ENCODE measurements around the gene NFIX.

The NFIX gene

GRCh38 chr19:13089857-13090507 is 94.7 kb downstream of the NFIX start:
- TF ChIP-seq CTCF (IDR thresholded peaks at IDR 0.05; ENCODE audit: extremely low read depth, insufficient read depth, missing control alignments): no peak
- in situ Hi-C loops (cut with MboI; ENCODE audit: low pct_unique_long_range_greater_than_20kb, low sequenced_read_pairs, unreplicated experiment): loop anchor here (5.0 kb wide), 1 partner anchor 113 kb away; no protein-coding TSS in a partner anchor
- DNase-seq (ENCODE audit: low spot score): no peak

- in situ Hi-C loops (cut with MboI; ENCODE audit: low pct_unique_long_range_greater_than_20kb, low sequenced_read_pairs, unreplicated experiment): loop anchor here (5.0 kb wide), 1 partner anchor 113 kb away; no protein-coding TSS in a partner anchor
- TF ChIP-seq CTCF (IDR thresholded peaks at IDR 0.05; ENCODE audit: extremely low read depth, insufficient read depth, missing control alignments): no peak
- DNase-seq (ENCODE audit: low spot score): no peak
These were observed 95.4 kb downstream of the NFIX start for GRCh38 chr19:13090511-13091231.

- in situ Hi-C loops (cut with MboI; ENCODE audit: low pct_unique_long_range_greater_than_20kb, low sequenced_read_pairs, unreplicated experiment): loop anchor here (5.0 kb wide), 1 partner anchor 114 kb away; no protein-coding TSS in a partner anchor
- no peak for TF ChIP-seq CTCF (IDR thresholded peaks at IDR 0.05; ENCODE audit: extremely low read depth, insufficient read depth, missing control alignments)
- DNase-seq (ENCODE audit: low spot score): no peak
These were observed 96.3 kb downstream of the NFIX start for GRCh38 chr19:13091400-13092157.

GRCh38 chr19:13092158-13092543 is 96.9 kb downstream of the NFIX start:
- TF ChIP-seq CTCF (IDR thresholded peaks at IDR 0.05; ENCODE audit: extremely low read depth, insufficient read depth, missing control alignments): no peak
- in situ Hi-C loops (cut with MboI; ENCODE audit: low pct_unique_long_range_greater_than_20kb, low sequenced_read_pairs, unreplicated experiment): loop anchor here (5.0 kb wide), 1 partner anchor 115 kb away; no protein-coding TSS in a partner anchor

GRCh38 chr19:13092606-13093235 is 97.4 kb downstream of the NFIX start:
- TF ChIP-seq CTCF (IDR thresholded peaks at IDR 0.05; ENCODE audit: extremely low read depth, insufficient read depth, missing control alignments): no peak
- in situ Hi-C loops (cut with MboI; ENCODE audit: low pct_unique_long_range_greater_than_20kb, low sequenced_read_pairs, unreplicated experiment): loop anchor here (5.0 kb wide), 1 partner anchor 115 kb away; no protein-coding TSS in a partner anchor
- no peak for DNase-seq (ENCODE audit: low spot score)

More at GRCh38 chr19:13092158-13092543, 96.9 kb downstream of the NFIX start:
- DNase-seq (ENCODE audit: low spot score): no peak
